GOT3 (cell line): ENCODE results near the gene NEDD4L.

ENCODE experiments used
- DNase-seq: peaks from one replicate; lab custom pipeline; 2025; ENCODE audit warnings: mixed read lengths; lab: John Stamatoyannopoulos, UW

Gene NEDD4L

GRCh38 chr18:58350526-58350925, 306.5 kb downstream of the NEDD4L start:
- no peak for DNase-seq

GRCh38 chr18:58351776-58352175, 307.8 kb downstream of the NEDD4L start:
- no peak for DNase-seq

- DNase-seq = no peak
These were observed 309.6 kb downstream of the NEDD4L start for GRCh38 chr18:58353581-58353980.

GRCh38 chr18:58354051-58354450, 310.0 kb downstream of the NEDD4L start:
- no peak for DNase-seq

GRCh38 chr18:58354791-58355190, 310.8 kb downstream of the NEDD4L start:
- DNase-seq = no peak

- no peak for DNase-seq
These were observed 311.2 kb downstream of the NEDD4L start for GRCh38 chr18:58355243-58355642.

GRCh38 chr18:58359218-58359617, 315.2 kb downstream of the NEDD4L start:
- no peak for DNase-seq

- no peak for DNase-seq
These were observed 315.6 kb downstream of the NEDD4L start for GRCh38 chr18:58359620-58360019.

- no peak for DNase-seq
These were observed 316.3 kb downstream of the NEDD4L start for GRCh38 chr18:58360324-58360723.

- no peak for DNase-seq
These were observed 317.2 kb downstream of the NEDD4L start for GRCh38 chr18:58361212-58361611.

- peak; percentile 9 for DNase-seq
These were observed 318.1 kb downstream of the NEDD4L start for GRCh38 chr18:58362027-58362575.

- DNase-seq = no peak
These were observed 318.8 kb downstream of the NEDD4L start for GRCh38 chr18:58362829-58363271.

GRCh38 chr18:58363767-58364540, 319.9 kb downstream of the NEDD4L start:
- DNase-seq = no peak

GRCh38 chr18:58364876-58365528, 321.0 kb downstream of the NEDD4L start:
- no peak for DNase-seq

GRCh38 chr18:58367425-58368140, 323.6 kb downstream of the NEDD4L start:
- no peak for DNase-seq

- no peak for DNase-seq
These were observed 325.6 kb downstream of the NEDD4L start for GRCh38 chr18:58369616-58370015.

GRCh38 chr18:58370038-58370580, 326.1 kb downstream of the NEDD4L start:
- DNase-seq = no peak

- DNase-seq = no peak
These were observed 326.6 kb downstream of the NEDD4L start for GRCh38 chr18:58370612-58371011.

GRCh38 chr18:58373481-58373880, 329.5 kb downstream of the NEDD4L start:
- no peak for DNase-seq

- DNase-seq = no peak
These were observed 331.0 kb downstream of the NEDD4L start for GRCh38 chr18:58375051-58375450.

- no peak for DNase-seq
These were observed 334.7 kb downstream of the NEDD4L start for GRCh38 chr18:58378411-58379379.
